ENCODE results near the gene FLT3LG.

Gene FLT3LG

GRCh38 chr19:49430172-49430677, 43.8 kb upstream of the FLT3LG start:
- no peak for TF ChIP-seq CTCF (IDR thresholded peaks at IDR 0.05; ENCODE audit: low read depth, low read length)
- no peak for DNase-seq (ENCODE audit: extremely low read depth, low read depth)

GRCh38 chr19:49430678-49431329, 43.2 kb upstream of the FLT3LG start:
- no peak; the same call in none of the 2 replicates for TF ChIP-seq CTCF (IDR thresholded peaks at IDR 0.05; ENCODE audit: low read depth, low read length)
- DNase-seq (ENCODE audit: extremely low read depth, low read depth) = no peak

GRCh38 chr19:49431330-49431749, 42.7 kb upstream of the FLT3LG start:
- no peak for DNase-seq (ENCODE audit: extremely low read depth, low read depth)
- TF ChIP-seq CTCF (IDR thresholded peaks at IDR 0.05; ENCODE audit: low read depth, low read length) = no peak

GRCh38 chr19:49432141-49433073, 41.6 kb upstream of the FLT3LG start:
- no peak for TF ChIP-seq CTCF (IDR thresholded peaks at IDR 0.05; ENCODE audit: low read depth, low read length)
- DNase-seq (ENCODE audit: extremely low read depth, low read depth) = no peak

GRCh38 chr19:49433240-49433901, 40.6 kb upstream of the FLT3LG start:
- DNase-seq (ENCODE audit: extremely low read depth, low read depth) = no peak
- no peak for TF ChIP-seq CTCF (IDR thresholded peaks at IDR 0.05; ENCODE audit: low read depth, low read length)

GRCh38 chr19:49434907-49435583, 39.0 kb upstream of the FLT3LG start:
- no peak for TF ChIP-seq CTCF (IDR thresholded peaks at IDR 0.05; ENCODE audit: low read depth, low read length)

More at GRCh38 chr19:49434907-49435583, 39.0 kb upstream of the FLT3LG start:
- no peak for DNase-seq (ENCODE audit: extremely low read depth, low read depth)

Data from AG09319 (cell line).